AG04450 (cell line): ENCODE data around the gene CHD3. TPM values are rescaled to one million over a fixed set of nuclear protein-coding genes. Genes with fewer than 3 reads are reported as not detected.
A peak's percentile ranks its signal among the peaks of the same experiment; 100 is the strongest.

ENCODE experiments used
- CTCF ChIA-PET: fragments of 300-600, 350-600 bp; formaldehyde crosslinking; extraction: SDS; loops from one replicate; lab custom pipeline; 2022; ENCODE audit warnings: antibody characterized with exemption, inconsistent platforms; lab: Charles Lee
- POLR2A ChIA-PET: fragments of 350-600 bp; formaldehyde crosslinking; extraction: SDS; loops from one replicate; lab custom pipeline; 2021; ENCODE audit warnings: antibody characterized with exemption, inconsistent platforms; lab: Yijun Ruan, JAX
- DNase-seq: peaks from one replicate; pipeline ENCODE4 v3.0.0-alpha.2; 2011; ENCODE audit warnings: low read depth, low spot score
- H3K27ac ChIP-seq: one replicate; pipeline ENCODE4 v1.5.1; 2012; ENCODE audit warnings: low read depth, low read length, control low read depth
- H3K27me3 ChIP-seq: one replicate; pipeline ENCODE4 v1.6.0; 2012; ENCODE audit warnings: low read length; ENCODE audit not compliant: control insufficient read depth, insufficient read depth
- H3K4me3 ChIP-seq: 2 replicates; pipeline ENCODE4 v1.5.1; 2011; ENCODE audit warnings: mild to moderate bottlenecking, low read depth, low read length, control low read depth
- H3K9me3 ChIP-seq: 2 replicates; pipeline ENCODE4 v1.5.1; 2012; ENCODE audit warnings: low read length; ENCODE audit not compliant: control insufficient read depth, insufficient read depth
- polyA minus RNA-seq: library from RNA; depleted of rRNA, polyadenylated mRNA; stranded (reverse); fragments of >200 nt; gene quantifications from 2 replicates; pipeline ENCODE4 v1.2.3, GENCODE V29; 2011; rRNA and poly(A)+ RNA removed
- polyA plus RNA-seq: library from polyadenylated mRNA; depleted of rRNA; stranded (reverse); fragments of >200 nt; gene quantifications from 2 replicates; pipeline ENCODE4 v1.2.3, GENCODE V29; 2011; rRNA removed
- TF ChIP-seq, protein P1 (sequence below): IDR thresholded peaks from 2 replicates; pipeline ENCODE4 v1.5.1; 2011; ENCODE audit warnings: low read depth, low read length, control low read depth, inconsistent platforms

CHD3 gene
- polyA plus RNA-seq: 50.0 and 68.6 TPM in 2 replicates
- polyA minus RNA-seq: 155 and 187 TPM in 2 replicates

DNA sequence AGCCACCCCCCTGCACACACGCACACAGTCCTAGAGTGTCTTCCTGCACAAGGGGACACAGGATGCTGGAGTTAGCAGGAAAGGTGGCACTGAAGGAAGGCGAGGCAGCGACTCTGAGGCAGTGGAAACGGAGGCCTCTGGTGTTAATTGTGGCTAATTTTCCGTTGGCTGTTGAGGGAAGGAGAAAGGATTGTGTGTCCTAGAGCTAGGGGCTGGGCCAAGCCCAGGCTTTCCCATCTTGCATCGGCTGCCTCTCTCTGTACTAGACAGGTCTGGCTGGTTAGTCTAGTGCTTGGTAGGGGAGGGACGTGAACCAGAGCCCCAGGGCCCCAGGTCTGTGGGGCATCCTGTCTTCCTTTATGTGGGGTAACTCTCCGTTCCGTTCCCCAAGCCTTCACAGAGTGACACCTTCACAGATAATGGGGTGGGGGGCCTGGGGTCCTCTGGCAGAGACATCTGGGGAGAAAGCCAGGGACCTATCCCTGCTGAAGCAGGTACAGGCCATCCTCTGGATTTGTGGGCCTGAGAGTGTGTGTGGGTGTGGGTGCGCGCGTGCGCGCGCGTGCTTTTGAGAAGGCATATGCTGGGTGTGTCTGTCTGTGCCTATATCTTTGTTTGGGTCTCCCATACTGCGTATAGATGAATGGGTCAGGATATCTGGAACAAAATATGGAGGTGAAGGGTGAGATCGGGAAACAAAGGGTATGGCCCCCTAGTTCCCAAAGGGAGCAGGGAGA is at the start of gene CHD3:
Gene CHD3, plus strand, starts transcription at position 606 of the 737 bp plus-strand sequence. CDS start 212 bp downstream, outside the sequence.
- H3K27me3 ChIP-seq: no peaks in the 10 kb centered on the region
- ChIA-PET POLR2A (interaction anchor here (0.7 to 1.3 kb wide), 2 partner anchors 9 to 31 kb away, joined by 3 to 4 read pairs; partner anchors contain the start of gene NAA38), CTCF (interaction anchor here (0.9 kb wide), 1 partner anchor 10 kb away, joined by 3 read pairs; no protein-coding TSS in a partner anchor)
- H3K9me3 ChIP-seq: no peaks in the 10 kb centered on the region; the same call in 1 of the 2 replicates
- DNase-seq: no peak
- peak within 1 kb of the TSS; percentile 77 for H3K27ac ChIP-seq
- TF ChIP-seq, protein P1, sequence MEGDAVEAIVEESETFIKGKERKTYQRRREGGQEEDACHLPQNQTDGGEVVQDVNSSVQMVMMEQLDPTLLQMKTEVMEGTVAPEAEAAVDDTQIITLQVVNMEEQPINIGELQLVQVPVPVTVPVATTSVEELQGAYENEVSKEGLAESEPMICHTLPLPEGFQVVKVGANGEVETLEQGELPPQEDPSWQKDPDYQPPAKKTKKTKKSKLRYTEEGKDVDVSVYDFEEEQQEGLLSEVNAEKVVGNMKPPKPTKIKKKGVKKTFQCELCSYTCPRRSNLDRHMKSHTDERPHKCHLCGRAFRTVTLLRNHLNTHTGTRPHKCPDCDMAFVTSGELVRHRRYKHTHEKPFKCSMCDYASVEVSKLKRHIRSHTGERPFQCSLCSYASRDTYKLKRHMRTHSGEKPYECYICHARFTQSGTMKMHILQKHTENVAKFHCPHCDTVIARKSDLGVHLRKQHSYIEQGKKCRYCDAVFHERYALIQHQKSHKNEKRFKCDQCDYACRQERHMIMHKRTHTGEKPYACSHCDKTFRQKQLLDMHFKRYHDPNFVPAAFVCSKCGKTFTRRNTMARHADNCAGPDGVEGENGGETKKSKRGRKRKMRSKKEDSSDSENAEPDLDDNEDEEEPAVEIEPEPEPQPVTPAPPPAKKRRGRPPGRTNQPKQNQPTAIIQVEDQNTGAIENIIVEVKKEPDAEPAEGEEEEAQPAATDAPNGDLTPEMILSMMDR: no peak
- peak within 1 kb of the TSS; percentile 66 for H3K4me3 ChIP-seq

DNA sequence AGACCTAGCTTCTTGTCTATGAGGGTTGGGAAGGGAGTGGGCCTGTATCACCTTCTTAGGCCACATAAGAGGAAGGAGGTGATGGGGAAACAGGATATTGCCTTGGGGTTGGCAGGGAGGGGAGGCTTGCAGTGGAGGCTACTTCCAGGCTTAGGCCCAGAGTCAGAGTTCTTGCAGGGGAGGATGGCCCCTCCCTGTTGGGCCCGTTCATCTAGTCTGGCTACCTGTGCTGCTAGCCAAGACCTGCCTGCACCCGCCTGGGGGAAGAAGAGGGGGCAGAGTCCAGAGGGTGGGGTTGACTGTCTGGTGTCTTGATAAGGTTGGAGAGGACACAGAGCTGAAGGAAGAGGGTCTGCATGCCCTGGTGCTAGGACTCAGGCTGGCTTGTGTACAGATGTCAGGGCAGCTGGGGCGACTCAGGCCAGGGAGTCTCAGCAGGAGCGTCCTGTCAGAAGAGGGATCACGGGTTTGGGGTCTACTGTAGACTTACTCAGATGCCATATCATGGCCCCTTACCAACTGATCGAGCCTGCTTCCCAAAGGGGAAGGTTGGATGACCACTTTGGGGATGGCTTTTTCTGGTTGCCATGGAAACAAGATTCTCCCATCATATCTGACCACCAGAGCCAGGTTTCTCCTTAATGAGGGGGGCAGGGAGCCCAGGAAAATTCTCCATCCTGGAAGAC is 49.3 kb upstream of the CHD3 start:
- CTCF ChIA-PET: interaction anchor here (0.6 kb wide), 1 partner anchor 24 kb away, joined by 3 read pairs; no protein-coding TSS in a partner anchor
- H3K4me3 ChIP-seq: peak overlapping the region; percentile 84

DNA sequence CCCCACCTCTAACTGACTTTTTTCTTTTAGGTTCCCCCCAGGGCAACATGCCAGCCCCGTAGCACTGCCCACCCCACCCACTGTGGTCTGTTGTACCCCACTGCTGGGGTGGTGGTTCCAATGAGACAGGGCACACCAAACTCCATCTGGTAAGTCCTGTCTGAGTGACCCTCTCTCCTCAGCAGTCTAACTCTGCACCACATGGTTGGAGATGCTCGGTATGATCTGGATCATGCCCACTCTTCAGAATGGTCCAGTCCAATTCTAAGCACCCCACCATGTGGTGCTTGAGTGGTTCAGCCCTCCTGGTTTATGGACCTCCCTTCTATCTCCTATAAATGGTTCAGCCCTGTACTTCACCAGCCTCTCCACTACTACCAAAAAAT is 48.7 kb upstream of the CHD3 start:
- no peak overlapping the region for H3K27ac ChIP-seq
- POLR2A ChIA-PET: no interaction called here
- CTCF ChIA-PET: no interaction called here

More for the DNA sequence above, 49.3 kb upstream of the CHD3 start:
- TF ChIP-seq, protein P1: no peak
- no peaks in the 10 kb centered on the region for H3K27me3 ChIP-seq
- peaks cover 3% of the 10 kb centered on the region; the same call in 1 of the 2 replicates for H3K9me3 ChIP-seq
- POLR2A ChIA-PET: interaction anchor here (4.3 kb wide), 1 partner anchor 18 kb away, joined by 21 read pairs; the partner anchor contains the start of genes CYB5D1 and NAA38
- DNase-seq: no peak
- peak overlapping the region; percentile 68 for H3K27ac ChIP-seq

DNA sequence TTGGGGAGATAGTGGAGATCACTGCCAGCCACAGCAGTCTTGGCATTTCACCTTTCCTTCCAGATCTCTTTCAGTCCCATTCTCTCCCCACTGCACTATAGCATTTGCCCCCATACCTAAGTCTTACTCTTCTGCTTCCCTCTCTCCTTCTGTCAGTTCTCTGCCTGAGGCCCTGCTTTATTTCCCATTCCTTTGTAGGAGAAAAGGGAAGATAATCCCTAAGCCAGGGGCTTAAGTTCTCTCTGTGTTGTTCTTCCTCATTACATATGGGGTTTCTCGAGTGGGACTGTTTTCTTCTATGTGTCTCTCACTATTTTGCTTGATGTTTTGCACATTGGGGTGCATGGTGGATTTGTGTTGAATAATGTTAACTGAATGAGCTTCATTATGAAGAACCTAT is 48.1 kb upstream of the CHD3 start:
- H3K27ac ChIP-seq: no peak overlapping the region
- DNase-seq: no peak
- CTCF ChIA-PET: interaction anchor here (1.0 kb wide), 1 partner anchor 11 kb away, joined by 3 read pairs; no protein-coding TSS in a partner anchor
- H3K9me3 ChIP-seq: peaks cover 4% of the 10 kb centered on the region; the same call in 1 of the 2 replicates
- POLR2A ChIA-PET: no interaction called here
- no peaks in the 10 kb centered on the region for H3K27me3 ChIP-seq
- H3K4me3 ChIP-seq: no peak overlapping the region
- TF ChIP-seq, protein P1: no peak

More for the DNA sequence above, 48.7 kb upstream of the CHD3 start:
- DNase-seq: no peak
- TF ChIP-seq, protein P1: no peak
- 0 out of 2 replicates have a peak overlapping the region, but pooled peaks have one; percentile 20 for H3K4me3 ChIP-seq
- peaks cover 4% of the 10 kb centered on the region; the same call in 1 of the 2 replicates for H3K9me3 ChIP-seq
- no peaks in the 10 kb centered on the region for H3K27me3 ChIP-seq
